Natural killer cell treated with Interleukin-12 subunit alpha and Interleukin-12 subunit beta and Interleukin-15 and Interleukin-18, amount 100 ng/mL, for 72 hours (primary cell): ENCODE data around the gene BICD2. TPM values are rescaled to one million over a fixed set of nuclear protein-coding genes. Genes with fewer than 3 reads are reported as not detected.

Source experiments
- ATAC-seq, 2 donors: fragments of 150-1000 bp; cut with Tn5 transposase in 1 of 2; sonication (Bioruptor Pico), chemical (Tn5 transposase) in 1 of 2; 2 replicates each; pipeline ENCODE4 v1.10.0; 2021
- DNase-seq: peaks from one replicate; pipeline ENCODE4 v3.0.0; 2022; ENCODE audit warnings: low spot score
- H3K27ac Mint-ChIP-seq, 2 donors: 1 replicate in 1 of 2; 2 replicates in 1 of 2; pipeline ENCODE4 v1.8.0; 2022; ENCODE audit warnings: mixed read lengths in 2 of 2, mild to moderate bottlenecking in 1 of 2, moderate library complexity in 1 of 2
- H3K27me3 Mint-ChIP-seq, 2 donors: 1 replicate in 1 of 2; 2 replicates in 1 of 2; pipeline ENCODE4 v1.8.0; 2022; ENCODE audit warnings: mixed read lengths in 2 of 2
- H3K36me3 Mint-ChIP-seq: one replicate; pipeline ENCODE4 v1.8.0; 2022; ENCODE audit warnings: mixed read lengths
- H3K4me1 Mint-ChIP-seq, 2 donors: 1 replicate in 1 of 2; 2 replicates in 1 of 2; pipeline ENCODE4 v1.8.0; 2022; ENCODE audit warnings: low read depth in 2 of 2, mixed read lengths in 2 of 2, mild to moderate bottlenecking in 1 of 2
- H3K4me3 Mint-ChIP-seq: one replicate; pipeline ENCODE4 v1.8.0; 2022; ENCODE audit warnings: mixed read lengths
- H3K9me3 Mint-ChIP-seq: 2 replicates; pipeline ENCODE4 v1.8.0; 2022; ENCODE audit warnings: mixed read lengths
- total RNA-seq, 2 donors: library from RNA; stranded (reverse); gene quantifications; one replicate each; pipeline ENCODE4 v1.2.3, GENCODE V29; 2022

Gene BICD2
- total RNA-seq, 2 donors from 2014 or later: 31.8 to 37.9 TPM

DNA sequence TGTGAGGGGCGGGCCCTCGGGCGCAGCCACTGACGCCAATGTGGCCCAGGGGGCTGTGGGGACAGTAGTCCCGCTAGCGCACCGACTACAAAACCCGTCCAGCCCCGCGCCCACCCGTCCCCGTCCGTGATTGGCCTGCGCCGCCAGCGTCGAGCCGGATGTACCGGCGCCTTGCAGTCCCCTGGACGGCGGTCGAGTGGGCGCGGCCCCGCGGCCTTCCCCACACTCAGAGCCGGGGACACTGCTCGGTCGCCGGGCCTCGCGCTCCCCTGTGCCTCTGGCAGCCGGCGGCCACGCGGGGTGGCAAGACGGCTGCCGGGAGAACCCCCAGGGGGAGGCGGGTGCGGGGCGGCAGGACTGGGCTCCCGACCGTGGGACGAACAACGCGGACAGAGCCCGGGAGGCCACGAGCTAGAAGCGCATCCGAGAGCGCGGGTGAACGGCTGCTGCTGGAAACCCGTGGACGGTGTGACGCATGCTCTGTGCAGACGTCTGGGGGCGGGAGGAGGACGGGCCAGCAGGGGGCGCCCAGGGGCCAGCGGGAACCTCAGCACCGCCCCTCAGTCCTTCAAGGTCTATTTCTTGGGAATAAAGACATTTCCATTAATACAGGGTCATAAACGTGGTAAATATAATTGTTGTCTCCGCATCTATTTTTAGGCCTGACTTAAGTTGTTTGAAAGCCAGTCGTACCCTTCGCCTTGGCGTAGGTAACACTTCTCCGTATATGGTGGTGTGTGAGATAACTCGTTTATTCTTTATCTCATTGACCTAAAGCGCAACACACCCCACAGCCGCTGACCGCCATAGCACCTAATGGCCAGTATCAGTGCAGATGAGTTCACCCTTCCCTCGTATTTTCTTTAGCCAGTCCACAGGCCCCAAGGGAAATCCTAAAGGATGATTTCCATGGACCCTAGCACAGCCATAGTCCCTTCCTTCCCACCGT is 629 bp upstream of the BICD2 start:
- Mint-ChIP-seq H3K27ac (peak overlapping the region; percentile 73 to 88), H3K36me3 (no peaks in the 10 kb centered on the region), H3K27me3 (no peaks in the 10 kb centered on the region), H3K9me3 (no peaks in the 10 kb centered on the region), H3K4me3 (peak overlapping the region; percentile 88), H3K4me1 (peaks cover 41 to 45% of the 10 kb centered on the region in 2 donors)
- ATAC-seq (peak; percentile 84 to 96), DNase-seq (peak; percentile 98)

DNA sequence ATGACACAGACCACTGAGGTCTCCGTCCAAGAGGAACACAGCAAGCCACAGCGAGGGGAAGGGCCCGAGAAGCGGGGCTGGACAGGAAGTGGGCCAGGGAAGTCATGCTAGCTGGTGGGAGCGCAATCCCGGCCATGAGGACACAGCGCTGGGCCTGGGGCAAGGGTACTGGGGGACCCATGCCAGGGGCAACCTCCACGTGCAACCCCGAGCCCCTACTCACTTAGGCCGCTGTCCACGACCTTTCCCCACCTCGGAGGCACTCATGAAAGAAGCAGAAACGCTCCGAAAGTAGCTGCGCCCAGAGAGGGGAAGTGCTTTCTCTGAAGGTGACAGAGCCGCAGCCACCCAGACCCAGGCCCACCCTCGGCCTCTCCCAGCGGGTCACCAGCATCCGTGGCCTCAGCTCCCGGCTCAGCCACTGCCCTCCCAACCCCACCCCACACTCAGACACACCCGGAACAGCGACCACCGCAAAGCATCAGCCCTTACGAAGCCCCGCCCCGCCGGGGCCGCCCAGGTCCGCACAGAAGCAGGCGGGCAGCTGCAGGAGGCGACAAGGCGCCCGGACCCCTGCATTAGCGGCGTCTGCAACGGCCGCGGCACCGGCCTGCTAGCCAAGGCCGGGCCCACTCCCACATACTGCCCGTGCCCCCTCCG is 782 bp downstream of the BICD2 start:
- H3K4me1 Mint-ChIP-seq: peaks cover 41 to 45% of the 10 kb centered on the region in 2 donors

DNA sequence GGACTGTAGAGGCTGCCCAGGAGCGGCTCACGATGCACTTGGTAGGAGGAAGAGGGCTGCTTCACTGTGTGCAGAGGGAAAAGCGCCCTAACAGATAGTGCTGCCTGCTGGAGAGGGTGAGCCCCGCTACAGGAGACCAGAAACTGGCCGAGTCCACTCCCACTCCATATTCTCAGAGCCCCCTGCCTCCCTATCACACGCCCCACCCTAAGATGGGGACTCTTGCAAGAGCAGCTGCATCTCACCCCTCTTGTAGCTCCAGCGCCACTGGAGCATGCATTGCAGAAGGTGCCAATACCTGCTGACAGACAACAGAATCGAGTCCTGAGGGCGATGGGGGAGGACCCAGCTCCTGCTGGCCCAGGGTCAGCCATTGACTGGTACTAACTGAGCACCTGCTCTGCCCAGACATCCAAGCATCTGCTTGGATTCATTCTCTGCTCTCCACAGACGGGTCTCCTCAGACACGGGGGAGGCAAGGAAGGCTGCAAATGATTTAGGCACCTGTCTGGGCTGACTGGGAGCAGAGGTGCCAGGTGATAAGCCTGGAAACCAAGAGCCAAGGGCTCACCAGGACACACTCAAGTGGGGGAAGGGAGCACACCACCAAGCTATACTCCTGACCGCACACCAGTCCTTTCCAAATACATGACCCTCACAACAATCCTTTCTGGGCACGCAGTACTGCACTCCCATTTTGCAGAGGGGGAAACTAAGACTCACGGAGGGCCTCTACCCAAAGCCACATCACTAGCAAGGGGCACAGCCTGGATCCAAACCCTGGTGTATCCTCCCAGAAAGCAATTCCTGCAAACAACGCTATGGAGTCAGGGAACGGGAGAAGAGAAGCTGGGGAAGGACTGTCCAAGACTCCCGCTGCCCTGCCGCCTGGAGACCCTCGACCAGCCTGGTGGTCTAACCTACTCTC is 1.6 kb downstream of the BICD2 start:
- no peaks in the 10 kb centered on the region for H3K36me3 Mint-ChIP-seq
- H3K4me1 Mint-ChIP-seq: peaks cover 41 to 45% of the 10 kb centered on the region in 2 donors
- ATAC-seq (no peak), DNase-seq (no peak)
- H3K27ac Mint-ChIP-seq: peak overlapping the region; percentile 75 to 79
- H3K4me3 Mint-ChIP-seq: peak overlapping the region; percentile 88
- no peaks in the 10 kb centered on the region for H3K27me3 Mint-ChIP-seq
- H3K9me3 Mint-ChIP-seq: no peaks in the 10 kb centered on the region

More for the DNA sequence above, 782 bp downstream of the BICD2 start:
- Mint-ChIP-seq H3K27ac (peak overlapping the region; percentile 75 to 79), H3K9me3 (no peaks in the 10 kb centered on the region), H3K4me3 (peak overlapping the region; percentile 88), H3K27me3 (no peaks in the 10 kb centered on the region), H3K36me3 (no peaks in the 10 kb centered on the region)
- ATAC-seq: peak in 1 of 2 donors; percentile 8
- DNase-seq: peak; percentile 65

DNA sequence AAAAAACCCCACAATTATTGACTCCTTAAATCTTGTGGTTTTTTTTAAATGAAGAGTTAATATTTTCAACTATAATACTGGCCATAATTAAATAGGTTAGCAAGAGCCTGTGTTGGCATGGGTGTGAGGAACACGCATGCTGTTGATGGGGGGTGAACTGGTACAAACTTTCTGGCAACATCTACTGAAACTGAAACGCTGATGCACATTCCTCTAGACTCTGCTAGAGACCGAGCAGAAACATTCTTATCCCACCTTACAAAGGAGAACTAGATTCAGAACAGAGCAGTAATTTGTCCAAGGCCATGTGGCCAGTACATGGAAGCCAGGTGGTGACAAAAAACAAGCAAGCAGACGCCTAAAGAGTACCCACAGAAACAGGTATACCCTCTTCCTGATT is 2.4 kb downstream of the BICD2 start:
- H3K27ac Mint-ChIP-seq: peak overlapping the region; percentile 75 to 79
- H3K4me3 Mint-ChIP-seq: peak overlapping the region; percentile 88
- DNase-seq (no peak), ATAC-seq (no peak)
- peaks cover 41 to 45% of the 10 kb centered on the region in 2 donors for H3K4me1 Mint-ChIP-seq
- H3K9me3 Mint-ChIP-seq: no peaks in the 10 kb centered on the region
- H3K27me3 Mint-ChIP-seq: no peaks in the 10 kb centered on the region
- no peaks in the 10 kb centered on the region for H3K36me3 Mint-ChIP-seq

DNA sequence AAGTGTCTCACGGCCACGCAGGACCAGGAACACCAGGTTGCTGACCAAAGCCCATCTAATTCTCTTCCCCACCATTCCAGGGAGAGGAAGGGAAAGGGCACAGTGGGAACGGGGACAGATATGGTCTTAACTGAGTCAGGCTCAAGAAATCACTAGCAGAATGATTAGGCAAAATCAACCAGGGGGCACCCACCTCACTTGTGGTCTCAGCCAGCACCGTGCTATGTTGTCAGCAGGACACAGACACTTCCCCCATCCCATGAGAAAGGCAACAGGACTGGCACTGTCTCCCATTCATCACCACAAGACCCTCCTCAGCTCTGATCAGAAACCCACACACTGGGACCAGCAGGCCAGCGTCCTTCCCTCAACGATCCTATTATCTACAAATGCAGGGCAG is 2.9 kb downstream of the BICD2 start:
- DNase-seq (no peak), ATAC-seq (no peak)
- Mint-ChIP-seq H3K36me3 (no peaks in the 10 kb centered on the region), H3K9me3 (no peaks in the 10 kb centered on the region), H3K4me1 (peaks cover 38 to 41% of the 10 kb centered on the region in 2 donors), H3K27ac (peak overlapping the region; percentile 75 to 79), H3K4me3 (peak overlapping the region; percentile 88), H3K27me3 (no peaks in the 10 kb centered on the region)

DNA sequence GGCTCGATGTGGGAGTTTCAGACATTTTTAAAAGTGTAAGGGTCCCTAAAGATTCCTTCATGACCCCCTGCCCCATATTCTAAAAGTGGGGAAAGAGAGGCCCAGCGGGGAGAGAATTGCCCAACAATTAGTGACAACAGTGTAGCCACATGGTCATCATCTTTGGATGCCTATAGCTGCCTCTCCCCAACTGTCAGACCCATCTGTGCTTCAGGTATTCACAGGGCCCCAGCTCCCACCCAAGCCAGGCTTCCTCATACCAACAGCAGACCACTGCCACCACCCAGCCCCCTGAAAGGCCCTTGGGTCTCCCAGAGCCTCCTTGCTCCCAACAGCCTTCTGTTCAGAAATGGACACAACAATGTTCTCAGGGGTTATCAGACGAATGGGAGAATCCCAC is 4.1 kb downstream of the BICD2 start:
- H3K4me3 Mint-ChIP-seq: no peak overlapping the region
- H3K36me3 Mint-ChIP-seq: no peaks in the 10 kb centered on the region
- no peaks in the 10 kb centered on the region for H3K9me3 Mint-ChIP-seq
- DNase-seq (no peak), ATAC-seq (no peak)
- H3K27ac Mint-ChIP-seq: no peak overlapping the region
- H3K27me3 Mint-ChIP-seq: no peaks in the 10 kb centered on the region
- H3K4me1 Mint-ChIP-seq: peaks cover 31 to 32% of the 10 kb centered on the region in 2 donors

DNA sequence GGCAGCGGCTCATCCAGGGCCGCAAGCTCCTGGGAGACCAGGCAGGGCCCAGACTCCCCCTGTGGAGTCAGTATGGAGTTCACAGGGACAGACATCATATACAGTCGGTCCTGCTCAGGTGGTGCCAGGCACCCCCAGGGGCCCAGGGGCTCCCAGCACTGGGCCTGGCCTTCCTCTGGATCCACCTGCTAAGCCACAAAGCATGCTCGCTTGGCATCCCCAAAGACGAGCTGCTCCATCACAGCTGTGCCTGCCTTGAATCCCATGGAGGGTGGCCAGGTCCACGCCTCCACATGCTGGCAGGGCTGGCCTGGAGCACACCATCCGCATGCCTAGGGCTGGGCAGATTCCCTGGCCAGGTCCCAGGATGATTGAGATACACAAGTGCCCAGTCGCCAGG is 4.6 kb downstream of the BICD2 start:
- Mint-ChIP-seq H3K27ac (no peak overlapping the region), H3K4me1 (peaks cover 31 to 35% of the 10 kb centered on the region in 2 donors), H3K27me3 (no peaks in the 10 kb centered on the region), H3K4me3 (no peak overlapping the region), H3K36me3 (no peaks in the 10 kb centered on the region), H3K9me3 (no peaks in the 10 kb centered on the region)
- ATAC-seq (no peak), DNase-seq (no peak)

DNA sequence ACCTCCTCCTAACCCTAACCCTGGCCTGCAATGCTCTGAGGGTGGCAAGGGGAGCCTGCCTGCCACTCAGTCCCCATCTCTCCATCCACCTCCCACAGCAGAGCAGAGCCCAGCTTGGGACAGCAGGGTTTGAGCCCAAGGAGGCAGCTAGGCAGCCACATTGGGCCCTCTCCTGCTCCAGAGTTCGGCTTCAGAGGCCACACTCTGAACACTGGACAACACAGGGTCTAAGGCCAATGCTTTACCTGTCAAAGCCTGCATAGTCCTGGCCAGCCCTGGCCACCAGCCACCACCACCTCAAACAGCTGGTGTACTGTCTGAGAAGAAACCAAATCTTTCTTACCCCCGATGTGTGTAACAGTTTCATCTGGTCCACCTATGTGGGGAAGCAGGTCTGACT is 5.2 kb downstream of the BICD2 start:
- DNase-seq: no peak
- Mint-ChIP-seq H3K27ac (peak overlapping the region in 1 of 2 donors; percentile 45), H3K4me3 (no peak overlapping the region), H3K9me3 (no peaks in the 10 kb centered on the region), H3K27me3 (no peaks in the 10 kb centered on the region), H3K4me1 (peaks cover 31 to 35% of the 10 kb centered on the region in 2 donors), H3K36me3 (no peaks in the 10 kb centered on the region)
- ATAC-seq: no peak

DNA sequence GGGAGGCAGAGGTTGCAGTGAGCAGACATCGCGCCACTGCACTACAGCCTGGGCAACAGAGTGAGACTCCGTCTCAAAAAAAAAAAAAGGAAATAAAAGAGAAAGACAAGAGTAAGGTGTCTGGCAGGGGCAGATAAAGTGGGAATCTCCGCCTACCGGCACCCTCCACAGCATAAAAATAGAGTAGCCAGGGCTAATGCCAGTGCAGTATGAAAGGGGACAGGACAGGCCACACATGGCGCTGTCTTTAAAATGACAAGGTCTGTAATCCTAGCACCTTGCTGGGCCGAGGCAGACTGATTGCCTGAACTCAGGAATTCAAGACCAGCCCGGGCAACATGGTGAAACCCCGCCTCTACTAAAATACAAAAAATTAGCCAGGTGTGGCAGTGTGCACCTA is 7.8 kb downstream of the BICD2 start:
- H3K9me3 Mint-ChIP-seq: no peaks in the 10 kb centered on the region
- no peak overlapping the region for H3K27ac Mint-ChIP-seq
- DNase-seq: no peak
- H3K36me3 Mint-ChIP-seq: no peaks in the 10 kb centered on the region
- ATAC-seq: no peak
- H3K4me1 Mint-ChIP-seq: peaks cover 24 to 28% of the 10 kb centered on the region in 2 donors
- H3K27me3 Mint-ChIP-seq: no peaks in the 10 kb centered on the region
- H3K4me3 Mint-ChIP-seq: no peak overlapping the region

DNA sequence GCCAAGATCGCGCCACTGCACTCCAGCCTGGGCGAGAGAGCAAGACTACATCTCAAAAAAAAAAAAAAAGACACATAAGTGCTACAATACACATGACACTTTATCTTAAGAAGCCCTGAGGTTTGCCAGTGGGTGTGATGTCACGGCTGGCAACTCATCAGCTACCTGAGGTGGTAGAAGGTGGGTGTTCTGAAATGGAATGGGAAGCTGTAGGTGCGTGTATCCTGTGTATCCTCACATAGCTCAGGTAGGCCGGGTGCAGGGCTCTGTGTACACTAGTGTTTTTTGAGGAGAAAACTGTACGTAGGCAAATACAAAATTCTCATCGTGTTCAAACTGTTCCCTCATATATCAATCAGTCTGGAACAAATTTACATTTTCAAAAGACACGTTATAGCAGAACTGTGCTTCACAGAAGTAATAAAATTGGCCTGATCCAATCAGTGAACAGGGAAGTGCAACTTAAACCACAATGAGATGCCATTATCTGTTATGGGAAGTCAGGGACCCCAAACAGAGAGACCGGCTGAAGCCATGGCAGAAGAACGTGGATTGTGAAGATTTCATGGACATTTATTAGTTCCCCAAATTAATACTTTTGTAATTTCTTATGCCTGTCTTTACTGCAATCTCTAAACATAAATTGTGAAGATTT is 10.4 kb downstream of the BICD2 start:
- ATAC-seq (no peak), DNase-seq (no peak)
- H3K36me3 Mint-ChIP-seq: no peaks in the 10 kb centered on the region
- peaks cover 19 to 30% of the 10 kb centered on the region in 2 donors for H3K4me1 Mint-ChIP-seq
- no peaks in the 10 kb centered on the region for H3K27me3 Mint-ChIP-seq
- no peak overlapping the region for H3K4me3 Mint-ChIP-seq
- no peaks in the 10 kb centered on the region for H3K9me3 Mint-ChIP-seq
- no peak overlapping the region for H3K27ac Mint-ChIP-seq

DNA sequence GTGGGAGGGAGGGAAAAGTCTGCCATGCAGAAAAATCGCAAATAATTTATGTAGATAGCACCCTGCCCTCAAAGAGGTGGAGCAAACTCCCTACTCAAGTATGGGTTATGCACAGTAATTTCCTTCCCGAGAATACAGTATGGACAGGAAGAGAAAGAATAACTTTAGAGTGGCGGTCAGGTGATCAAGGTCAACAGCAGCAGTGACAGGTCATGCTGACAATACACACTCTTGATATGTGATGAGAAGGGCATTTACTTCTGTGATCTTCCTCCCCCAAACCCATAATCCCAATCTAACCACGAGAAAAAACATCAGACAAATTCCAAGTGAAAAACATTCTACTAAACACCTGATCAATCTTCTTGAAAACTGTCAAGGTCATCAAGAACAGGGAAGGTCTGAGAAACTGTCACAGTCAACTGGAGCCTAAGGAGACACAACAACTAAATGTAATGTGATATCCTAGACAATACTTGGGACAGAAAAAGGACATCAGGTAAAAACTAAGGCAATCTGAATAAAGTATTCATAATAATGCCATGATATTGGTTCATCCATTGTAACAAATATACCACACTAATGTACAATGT is 11.7 kb downstream of the BICD2 start:
- ATAC-seq: no peak
- no peak overlapping the region for H3K4me3 Mint-ChIP-seq
- H3K9me3 Mint-ChIP-seq: no peaks in the 10 kb centered on the region
- peaks cover 25 to 36% of the 10 kb centered on the region in 2 donors for H3K4me1 Mint-ChIP-seq
- no peak for DNase-seq
- H3K36me3 Mint-ChIP-seq: no peaks in the 10 kb centered on the region
- H3K27ac Mint-ChIP-seq: peak overlapping the region in 1 of 2 donors; percentile 18
- no peaks in the 10 kb centered on the region for H3K27me3 Mint-ChIP-seq

DNA sequence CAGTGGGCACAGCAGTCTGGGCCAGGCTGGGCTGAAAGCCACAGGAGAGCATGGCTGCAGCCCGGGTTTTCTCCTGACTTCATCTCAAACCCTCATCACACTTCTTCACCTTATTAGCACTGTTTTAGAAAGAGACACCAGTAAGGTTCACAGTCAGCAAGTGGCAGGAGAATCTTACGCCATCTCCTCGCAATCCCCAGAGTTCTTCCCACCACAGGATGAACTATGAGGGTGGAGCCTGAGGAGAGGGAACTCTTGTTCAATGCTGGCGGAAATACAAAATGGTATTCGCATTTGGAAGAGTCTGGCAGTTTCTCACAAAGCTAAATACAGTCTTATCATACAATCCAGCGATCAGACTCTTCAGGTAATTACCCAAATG is 14.7 kb downstream of the BICD2 start:
- H3K27me3 Mint-ChIP-seq: no peaks in the 10 kb centered on the region
- H3K27ac Mint-ChIP-seq: no peak overlapping the region
- peaks cover 30 to 45% of the 10 kb centered on the region in 2 donors for H3K4me1 Mint-ChIP-seq

More for the DNA sequence above, 14.7 kb downstream of the BICD2 start:
- no peaks in the 10 kb centered on the region for H3K36me3 Mint-ChIP-seq
- no peaks in the 10 kb centered on the region for H3K9me3 Mint-ChIP-seq
- no peak overlapping the region for H3K4me3 Mint-ChIP-seq
- ATAC-seq (no peak), DNase-seq (no peak)
